ENCODE data around the gene HMHB1. TPM values are rescaled to one million over a fixed set of nuclear protein-coding genes. Genes with fewer than 3 reads are reported as not detected.

The HMHB1 gene
- total RNA-seq, 1 experiment from 2014 or later = not detected

DNA sequence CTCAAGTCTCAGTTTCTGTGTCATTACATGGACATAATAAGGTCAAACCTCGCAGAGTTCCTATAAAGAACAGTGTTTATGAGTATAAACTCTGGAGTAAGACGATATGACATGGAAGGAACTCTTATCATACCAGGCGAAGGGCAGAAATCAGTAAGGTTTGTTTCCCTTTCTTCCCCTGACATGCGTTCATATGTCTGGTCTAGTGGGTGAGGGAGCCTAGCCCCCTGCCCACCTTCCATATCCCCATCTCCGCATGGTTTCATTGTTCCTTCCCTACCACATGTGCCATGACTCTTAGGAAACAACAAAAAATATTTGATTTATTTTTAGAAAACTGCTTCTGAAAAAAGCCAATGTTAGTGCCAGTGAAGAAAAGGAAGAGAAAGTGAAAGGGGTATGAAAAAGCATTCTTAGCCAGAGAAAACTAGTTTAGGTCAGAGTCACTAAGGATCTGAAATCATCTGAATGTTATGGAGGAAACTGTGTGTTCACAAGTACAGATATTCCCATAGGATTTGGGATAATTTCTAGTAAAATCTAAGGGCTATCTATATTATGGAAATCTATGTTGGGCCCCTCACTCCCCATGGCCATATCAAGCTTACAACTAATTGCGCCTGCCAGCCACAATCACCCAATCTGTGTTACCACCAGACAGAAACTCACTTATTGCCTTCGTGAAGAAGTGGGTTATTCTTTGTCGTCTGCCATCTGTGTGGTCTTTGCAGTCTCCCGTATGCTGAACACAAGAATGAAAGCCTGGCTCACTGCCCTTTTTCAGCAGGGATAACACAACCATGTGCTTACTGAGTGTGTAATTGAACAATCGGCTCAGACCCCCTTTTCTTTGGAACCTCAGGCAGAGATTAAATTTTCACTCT, 19.9 kb upstream of the HMHB1 start:
- H2AFZ ChIP-seq (ENCODE audit: low read length) = peak overlapping the region; percentile 36; the same call in 1 of the 2 replicates

DNA sequence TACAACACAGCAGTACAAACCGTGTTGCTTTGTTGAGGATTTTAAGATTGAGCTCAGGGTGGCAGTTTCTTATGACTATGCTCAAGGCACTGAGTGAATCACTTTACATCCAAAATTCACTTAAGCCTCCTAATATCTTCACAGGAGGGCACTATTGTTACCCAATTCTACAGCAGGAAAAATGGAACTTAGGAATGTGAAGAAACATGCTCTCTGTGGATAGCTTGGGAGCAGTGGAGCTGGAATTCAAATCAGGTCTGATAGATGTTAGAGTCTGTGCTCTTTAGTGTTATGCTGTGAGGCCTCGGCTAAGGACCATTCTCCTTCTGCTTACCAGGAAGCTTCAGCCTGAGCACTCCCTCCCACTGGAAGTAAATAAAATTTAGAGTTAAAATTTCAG, 18.7 kb upstream of the HMHB1 start:
- peaks cover 12% of the 10 kb centered on the region for H3K4me1 ChIP-seq (ENCODE audit: low read length)
- no peaks in the 10 kb centered on the region for H3K79me2 ChIP-seq (ENCODE audit: low read length)
- H3K9me2 ChIP-seq (replicated peaks; ENCODE audit: insufficient read depth, low read length) = no peaks in the 10 kb centered on the region
- H3K27me3 ChIP-seq (ENCODE audit: low read length) = no peaks in the 10 kb centered on the region
- no peak overlapping the region for H2AFZ ChIP-seq (ENCODE audit: low read length)
- no peak overlapping the region for H3K9ac ChIP-seq (ENCODE audit: low read length)
- DNase-seq = no peak
- H3K27ac ChIP-seq (ENCODE audit: low read length) = no peak overlapping the region
- no peak overlapping the region for H3K4me2 ChIP-seq (ENCODE audit: low read depth, low read length, poor library complexity, severe bottlenecking)
- no peaks in the 10 kb centered on the region for H3K36me3 ChIP-seq (ENCODE audit: insufficient read depth, low read length)
- no peak overlapping the region for H3K4me3 ChIP-seq (ENCODE audit: low read length)
- no peaks in the 10 kb centered on the region for H4K20me1 ChIP-seq (ENCODE audit: insufficient read depth, low read depth, low read length)
- no peaks in the 10 kb centered on the region for H3K9me3 ChIP-seq (ENCODE audit: low read length)

More for the DNA sequence above, 19.9 kb upstream of the HMHB1 start:
- Histone ChIP-seq H3K9ac (ENCODE audit: low read length) (no peak overlapping the region), H3K4me1 (ENCODE audit: low read length) (peaks cover 12% of the 10 kb centered on the region), H3K27me3 (ENCODE audit: low read length) (no peaks in the 10 kb centered on the region), H3K9me3 (ENCODE audit: low read length) (no peaks in the 10 kb centered on the region), H3K4me3 (ENCODE audit: low read length) (no peak overlapping the region), H3K9me2 (replicated peaks; ENCODE audit: insufficient read depth, low read length) (no peaks in the 10 kb centered on the region), H3K79me2 (ENCODE audit: low read length) (no peaks in the 10 kb centered on the region), H4K20me1 (ENCODE audit: insufficient read depth, low read depth, low read length) (no peaks in the 10 kb centered on the region), H3K36me3 (ENCODE audit: insufficient read depth, low read length) (no peaks in the 10 kb centered on the region), H3K4me2 (ENCODE audit: low read depth, low read length, poor library complexity, severe bottlenecking) (peak overlapping the region; percentile 16), H3K27ac (ENCODE audit: low read length) (no peak overlapping the region)
- no peak for DNase-seq

DNA sequence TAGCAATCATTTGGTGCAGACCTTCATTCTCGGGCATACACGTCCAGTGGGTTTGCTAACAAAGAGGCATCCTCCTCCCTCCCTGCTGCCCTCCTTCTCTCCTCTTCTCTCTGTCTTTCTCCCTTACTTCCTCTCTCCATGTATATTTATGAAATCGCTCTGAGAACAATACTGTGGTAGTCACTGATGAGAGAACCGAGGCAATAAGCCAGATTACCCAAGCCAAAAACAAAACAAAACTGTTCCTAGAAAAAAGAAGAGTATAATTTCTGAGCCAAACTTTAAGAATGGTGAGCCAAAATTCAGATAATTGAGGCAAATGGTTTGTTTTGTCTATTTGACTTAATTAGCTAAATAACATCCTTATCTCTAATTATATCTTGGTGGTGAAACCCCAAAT, 15.8 kb upstream of the HMHB1 start:
- no peaks in the 10 kb centered on the region for H3K27me3 ChIP-seq (ENCODE audit: low read length)
- H3K4me1 ChIP-seq (ENCODE audit: low read length) = peaks cover 12% of the 10 kb centered on the region
- no peaks in the 10 kb centered on the region for H3K36me3 ChIP-seq (ENCODE audit: insufficient read depth, low read length)
- H3K9me2 ChIP-seq (replicated peaks; ENCODE audit: insufficient read depth, low read length) = no peaks in the 10 kb centered on the region
- DNase-seq = no peak
- H3K79me2 ChIP-seq (ENCODE audit: low read length) = no peaks in the 10 kb centered on the region
- H3K9ac ChIP-seq (ENCODE audit: low read length) = no peak overlapping the region
- H3K9me3 ChIP-seq (ENCODE audit: low read length) = no peaks in the 10 kb centered on the region
- no peaks in the 10 kb centered on the region for H4K20me1 ChIP-seq (ENCODE audit: insufficient read depth, low read depth, low read length)
- H3K4me3 ChIP-seq (ENCODE audit: low read length) = no peak overlapping the region
- no peak overlapping the region for H3K4me2 ChIP-seq (ENCODE audit: low read depth, low read length, poor library complexity, severe bottlenecking)
- H3K27ac ChIP-seq (ENCODE audit: low read length) = no peak overlapping the region
- H2AFZ ChIP-seq (ENCODE audit: low read length) = no peak overlapping the region

DNA sequence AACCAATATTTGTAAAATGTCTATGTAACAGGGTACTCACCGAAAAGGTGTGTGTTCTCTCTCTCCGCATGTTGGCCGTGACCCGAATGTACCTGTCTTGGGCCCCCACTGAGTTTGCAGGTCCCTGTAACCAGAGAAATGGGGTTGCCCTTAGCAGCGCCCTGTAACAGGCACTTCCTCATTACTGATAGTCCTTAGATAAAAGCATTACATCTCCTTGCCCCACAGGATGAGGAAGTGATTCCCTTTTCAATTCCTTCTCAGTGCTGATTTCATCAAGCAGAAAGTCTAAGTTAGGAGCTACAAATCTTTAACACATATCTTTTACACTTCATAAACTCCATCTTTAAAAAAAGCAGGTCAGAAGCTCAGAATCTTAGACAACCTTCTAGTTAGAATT, 15.2 kb upstream of the HMHB1 start:
- Histone ChIP-seq H3K9me3 (ENCODE audit: low read length) (no peaks in the 10 kb centered on the region), H2AFZ (ENCODE audit: low read length) (no peak overlapping the region), H3K4me3 (ENCODE audit: low read length) (no peak overlapping the region), H3K4me2 (ENCODE audit: low read depth, low read length, poor library complexity, severe bottlenecking) (no peak overlapping the region), H3K79me2 (ENCODE audit: low read length) (no peaks in the 10 kb centered on the region), H3K4me1 (ENCODE audit: low read length) (peaks cover 12% of the 10 kb centered on the region), H3K36me3 (ENCODE audit: insufficient read depth, low read length) (no peaks in the 10 kb centered on the region), H3K27ac (ENCODE audit: low read length) (no peak overlapping the region), H3K9ac (ENCODE audit: low read length) (no peak overlapping the region), H3K9me2 (replicated peaks; ENCODE audit: insufficient read depth, low read length) (no peaks in the 10 kb centered on the region), H3K27me3 (ENCODE audit: low read length) (no peaks in the 10 kb centered on the region), H4K20me1 (ENCODE audit: insufficient read depth, low read depth, low read length) (no peaks in the 10 kb centered on the region)
- DNase-seq = peak; percentile 58

DNA sequence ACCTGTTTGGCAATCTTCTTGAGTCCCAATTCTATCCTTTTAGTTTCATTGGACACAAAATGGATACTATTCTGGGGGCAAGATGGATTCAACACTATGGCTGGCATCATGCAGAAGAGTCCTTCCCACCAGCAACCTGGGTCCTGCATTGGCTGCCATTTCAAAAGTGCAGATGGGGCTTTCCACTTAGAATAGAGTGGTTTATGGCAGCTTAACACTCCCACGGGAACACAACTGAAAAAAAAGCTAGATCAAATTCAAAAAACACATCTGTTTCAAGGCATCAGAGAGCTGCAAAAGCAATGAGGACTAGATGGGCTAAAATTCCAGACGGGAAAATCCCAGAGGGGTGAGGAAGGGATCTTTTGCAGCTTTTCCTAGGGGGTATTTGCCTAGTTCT, 11.2 kb upstream of the HMHB1 start:
- DNase-seq = no peak
- Histone ChIP-seq H2AFZ (ENCODE audit: low read length) (no peak overlapping the region), H3K27ac (ENCODE audit: low read length) (no peak overlapping the region), H3K4me2 (ENCODE audit: low read depth, low read length, poor library complexity, severe bottlenecking) (no peak overlapping the region), H3K9me3 (ENCODE audit: low read length) (no peaks in the 10 kb centered on the region), H3K27me3 (ENCODE audit: low read length) (no peaks in the 10 kb centered on the region; the same call in none of the 2 replicates), H3K36me3 (ENCODE audit: insufficient read depth, low read length) (no peaks in the 10 kb centered on the region), H4K20me1 (ENCODE audit: insufficient read depth, low read depth, low read length) (no peaks in the 10 kb centered on the region), H3K4me1 (ENCODE audit: low read length) (peaks cover 3% of the 10 kb centered on the region; the same call in 1 of the 2 replicates), H3K9me2 (replicated peaks; ENCODE audit: insufficient read depth, low read length) (no peaks in the 10 kb centered on the region), H3K9ac (ENCODE audit: low read length) (no peak overlapping the region), H3K4me3 (ENCODE audit: low read length) (no peak overlapping the region), H3K79me2 (ENCODE audit: low read length) (no peaks in the 10 kb centered on the region)

DNA sequence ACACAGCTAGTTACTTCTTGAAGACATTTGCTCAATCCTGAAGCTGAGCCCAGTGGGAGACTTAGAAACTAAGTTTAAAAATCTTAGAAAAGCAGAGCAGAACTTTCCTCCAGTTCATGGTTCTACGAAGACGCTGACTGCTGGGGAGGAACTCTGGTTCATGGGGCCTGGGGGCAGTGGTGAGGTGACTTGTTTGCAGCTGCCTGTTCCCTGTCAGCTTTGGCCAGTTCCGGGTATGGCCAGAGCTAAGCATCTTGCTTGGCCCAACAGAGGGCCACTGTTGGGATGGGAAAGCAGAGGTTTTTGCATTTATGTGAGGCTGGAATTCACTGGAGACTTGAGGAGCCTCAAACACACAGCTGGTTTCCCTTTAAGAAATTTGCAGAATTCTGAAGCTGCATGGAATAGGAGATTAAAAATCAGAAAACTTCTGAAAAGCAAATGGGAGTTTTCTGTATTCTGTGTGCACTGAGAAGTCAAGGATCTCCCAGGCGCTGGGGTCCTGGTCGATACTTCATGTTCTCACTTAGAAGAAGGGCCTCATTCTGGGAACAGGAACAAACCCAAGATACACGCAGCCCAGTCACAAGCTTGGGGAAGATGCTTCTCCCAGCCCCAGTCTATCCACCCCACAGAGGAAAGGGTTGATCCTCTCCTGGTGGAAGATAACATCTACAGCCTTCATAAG, 10.6 kb upstream of the HMHB1 start:
- no peak for DNase-seq
- H3K9me2 ChIP-seq (replicated peaks; ENCODE audit: insufficient read depth, low read length) = no peaks in the 10 kb centered on the region
- H3K36me3 ChIP-seq (ENCODE audit: insufficient read depth, low read length) = no peaks in the 10 kb centered on the region
- no peaks in the 10 kb centered on the region for H3K79me2 ChIP-seq (ENCODE audit: low read length)
- no peak overlapping the region for H3K27ac ChIP-seq (ENCODE audit: low read length)
- H4K20me1 ChIP-seq (ENCODE audit: insufficient read depth, low read depth, low read length) = no peaks in the 10 kb centered on the region
- no peak overlapping the region for H3K4me3 ChIP-seq (ENCODE audit: low read length)
- no peak overlapping the region for H3K4me2 ChIP-seq (ENCODE audit: low read depth, low read length, poor library complexity, severe bottlenecking)
- peaks cover 9% of the 10 kb centered on the region for H3K4me1 ChIP-seq (ENCODE audit: low read length)
- no peaks in the 10 kb centered on the region for H3K9me3 ChIP-seq (ENCODE audit: low read length)
- H3K27me3 ChIP-seq (ENCODE audit: low read length) = no peaks in the 10 kb centered on the region; the same call in none of the 2 replicates
- no peak overlapping the region for H3K9ac ChIP-seq (ENCODE audit: low read length)
- no peak overlapping the region for H2AFZ ChIP-seq (ENCODE audit: low read length)

DNA sequence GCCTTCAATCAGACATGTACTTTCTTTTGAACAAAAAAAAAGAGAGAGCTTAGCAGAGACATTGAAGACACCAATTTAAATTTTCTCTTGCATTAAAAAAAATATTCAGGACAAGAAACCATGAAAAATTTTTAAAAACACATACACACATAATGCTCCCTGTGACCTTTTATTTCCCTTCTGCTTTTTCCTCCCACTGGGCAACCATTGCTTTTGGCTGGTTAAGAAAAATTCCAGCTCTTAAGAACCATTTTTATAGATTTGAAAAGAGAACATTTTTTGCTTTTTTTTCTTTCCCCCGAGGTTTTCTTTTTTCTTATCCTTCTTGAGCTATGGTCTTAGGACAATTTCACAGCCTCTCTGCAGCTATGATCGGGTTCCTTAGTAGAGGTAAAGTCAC, 6.1 kb upstream of the HMHB1 start:
- Histone ChIP-seq H3K36me3 (ENCODE audit: insufficient read depth, low read length) (no peaks in the 10 kb centered on the region), H3K9me2 (replicated peaks; ENCODE audit: insufficient read depth, low read length) (no peaks in the 10 kb centered on the region), H4K20me1 (ENCODE audit: insufficient read depth, low read depth, low read length) (no peaks in the 10 kb centered on the region), H3K4me3 (ENCODE audit: low read length) (no peak overlapping the region), H3K9me3 (ENCODE audit: low read length) (no peaks in the 10 kb centered on the region), H3K4me2 (ENCODE audit: low read depth, low read length, poor library complexity, severe bottlenecking) (no peak overlapping the region), H3K27ac (ENCODE audit: low read length) (no peak overlapping the region), H3K27me3 (ENCODE audit: low read length) (no peaks in the 10 kb centered on the region; the same call in none of the 2 replicates), H3K79me2 (ENCODE audit: low read length) (no peaks in the 10 kb centered on the region), H3K4me1 (ENCODE audit: low read length) (peaks cover 10% of the 10 kb centered on the region), H2AFZ (ENCODE audit: low read length) (no peak overlapping the region), H3K9ac (ENCODE audit: low read length) (no peak overlapping the region)
- no peak for DNase-seq

DNA sequence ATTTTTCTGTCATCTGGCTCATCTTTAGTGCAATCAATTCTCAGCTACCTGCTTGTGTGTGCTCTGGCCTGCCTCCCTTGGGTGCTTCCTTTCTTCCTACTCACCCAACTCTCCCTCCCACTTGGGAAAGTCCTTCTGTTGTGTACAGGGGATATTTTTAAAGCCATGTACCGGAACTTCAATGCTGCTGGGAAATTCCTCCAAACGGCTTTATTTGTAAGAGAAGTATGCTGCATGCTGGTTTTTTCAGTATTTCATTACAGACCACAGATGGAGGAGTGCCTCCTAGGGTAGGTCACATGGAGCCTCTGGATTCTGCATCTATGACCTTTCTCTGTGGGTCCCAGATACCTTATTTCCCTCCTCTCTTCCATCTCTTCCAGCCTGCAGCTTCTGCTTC, 5.4 kb upstream of the HMHB1 start:
- H4K20me1 ChIP-seq (ENCODE audit: insufficient read depth, low read depth, low read length) = no peaks in the 10 kb centered on the region
- no peak overlapping the region for H3K27ac ChIP-seq (ENCODE audit: low read length)
- H2AFZ ChIP-seq (ENCODE audit: low read length) = no peak overlapping the region
- H3K9me3 ChIP-seq (ENCODE audit: low read length) = no peaks in the 10 kb centered on the region
- H3K4me1 ChIP-seq (ENCODE audit: low read length) = peaks cover 10% of the 10 kb centered on the region
- no peaks in the 10 kb centered on the region for H3K36me3 ChIP-seq (ENCODE audit: insufficient read depth, low read length)
- H3K79me2 ChIP-seq (ENCODE audit: low read length) = no peaks in the 10 kb centered on the region
- no peak overlapping the region for H3K9ac ChIP-seq (ENCODE audit: low read length)
- DNase-seq = no peak
- no peak overlapping the region for H3K4me3 ChIP-seq (ENCODE audit: low read length)
- H3K9me2 ChIP-seq (replicated peaks; ENCODE audit: insufficient read depth, low read length) = no peaks in the 10 kb centered on the region
- H3K4me2 ChIP-seq (ENCODE audit: low read depth, low read length, poor library complexity, severe bottlenecking) = no peak overlapping the region
- H3K27me3 ChIP-seq (ENCODE audit: low read length) = no peaks in the 10 kb centered on the region; the same call in none of the 2 replicates

Data from Karpas-422 (cell line).